NT2/D1 (cell line): ENCODE measurements around the gene LMCD1.

ENCODE experiments used
- YY1 ChIP-seq: IDR thresholded peaks from 2 replicates; pipeline ENCODE4 v1.6.1; 2011; ENCODE audit not compliant: insufficient read length, insufficient read depth
- ZNF274 ChIP-seq: IDR thresholded peaks from 2 replicates; pipeline ENCODE4 v1.6.1; 2011; ENCODE audit warnings: mild to moderate bottlenecking, low read depth, low read length

- TF ChIP-seq ZNF274, result no peak
- TF ChIP-seq YY1, result no peak
These were observed 103.4 kb downstream of the LMCD1 start for GRCh38 chr3:8604988-8605387.
